Liver (tissue), 9 donors: ENCODE measurements around the gene SCN10A. TPM values are rescaled to one million over a fixed set of nuclear protein-coding genes. Genes with fewer than 3 reads are reported as not detected.

Experiments used
- DNase-seq: peaks from one replicate; pipeline ENCODE4 v3.0.0-alpha.2; 2017; ENCODE audit warnings: low spot score
- H3K27ac ChIP-seq, 2 donors: one replicate each; pipeline ENCODE4 v1.7.0; 2013; ENCODE audit warnings: inconsistent platforms in 2 of 2, low read length in 2 of 2, control low read depth in 1 of 2, low read depth in 1 of 2, mild to moderate bottlenecking in 1 of 2
- H3K27me3 ChIP-seq, 4 donors: one replicate each; pipeline versions ENCODE4 v1.6.1 to v1.7.0; 2013; ENCODE audit warnings: low read length in 3 of 4, inconsistent platforms in 1 of 4, mild to moderate bottlenecking in 1 of 4, moderate library complexity in 1 of 4; ENCODE audit not compliant: control insufficient read depth in 4 of 4, insufficient read depth in 4 of 4
- H3K36me3 ChIP-seq, 4 donors: one replicate each; pipeline versions ENCODE4 v1.6.1 to v1.7.0; 2013; ENCODE audit warnings: low read length in 3 of 4, mild to moderate bottlenecking in 3 of 4, low read depth in 1 of 4, moderate library complexity in 1 of 4; ENCODE audit not compliant: control insufficient read depth in 4 of 4, insufficient read depth in 3 of 4
- H3K4me1 ChIP-seq, 4 donors: one replicate each; pipeline versions ENCODE4 v1.6.1 to v1.7.0; 2013; ENCODE audit warnings: low read length in 3 of 4, mild to moderate bottlenecking in 3 of 4, moderate library complexity in 1 of 4; ENCODE audit not compliant: control insufficient read depth in 4 of 4, insufficient read depth in 4 of 4
- H3K4me3 ChIP-seq, 3 donors: one replicate each; pipeline versions ENCODE4 v1.6.1 to v1.7.0; 2013; ENCODE audit warnings: low read length in 3 of 3, control low read depth in 1 of 3, low read depth in 1 of 3, mild to moderate bottlenecking in 1 of 3
- H3K9ac ChIP-seq, 2 donors: one replicate each; pipeline ENCODE4 v1.7.0; 2013; ENCODE audit warnings: low read length in 2 of 2, mild to moderate bottlenecking in 2 of 2, moderate library complexity in 2 of 2, control low read depth in 1 of 2, low read depth in 1 of 2
- H3K9me3 ChIP-seq, 4 donors: one replicate each; pipeline versions ENCODE4 v1.6.1 to v1.7.0; 2013; ENCODE audit warnings: low read length in 3 of 4; ENCODE audit not compliant: control insufficient read depth in 4 of 4
- ATF3 ChIP-seq: IDR thresholded peaks from 2 replicates; pipeline ENCODE4 v1.6.1; 2016; ENCODE audit warnings: antibody characterized with exemption
- EGR1 ChIP-seq, 2 donors: IDR thresholded peaks; 2 replicates each; pipeline ENCODE4 v1.6.1; 2016 to 2018; ENCODE audit warnings: antibody characterized with exemption in 2 of 2, low read depth in 2 of 2
- FOXA1 ChIP-seq: IDR thresholded peaks from 2 replicates; pipeline ENCODE4 v1.6.1; 2016; ENCODE audit warnings: antibody characterized with exemption
- FOXA2 ChIP-seq: IDR thresholded peaks from 2 replicates; pipeline ENCODE4 v1.6.1; 2016; ENCODE audit warnings: antibody characterized with exemption
- GABPA ChIP-seq, 2 donors: IDR thresholded peaks in 1 of 2; conservative IDR thresholded peaks in 1 of 2; 2 replicates each; pipeline ENCODE4 v1.6.1; 2016; ENCODE audit warnings: antibody characterized with exemption in 2 of 2, mild to moderate bottlenecking in 1 of 2, moderate library complexity in 1 of 2
- HNF4A ChIP-seq, 2 donors: conservative IDR thresholded peaks; 2 replicates each; pipeline ENCODE4 v1.6.1; 2016; ENCODE audit warnings: antibody characterized with exemption in 2 of 2, mild to moderate bottlenecking in 2 of 2
- HNF4G ChIP-seq: IDR thresholded peaks from 2 replicates; pipeline ENCODE4 v1.6.1; 2016; ENCODE audit warnings: antibody characterized with exemption
- JUND ChIP-seq, 2 donors: IDR thresholded peaks; 2 replicates each; pipeline ENCODE4 v1.6.1; 2016; ENCODE audit warnings: antibody characterized with exemption in 2 of 2
- MAX ChIP-seq: IDR thresholded peaks from 2 replicates; pipeline ENCODE4 v1.6.1; 2016; ENCODE audit warnings: antibody characterized with exemption
- NR2F2 ChIP-seq: IDR thresholded peaks from 2 replicates; pipeline ENCODE4 v1.6.1; 2016; ENCODE audit warnings: antibody characterized with exemption
- RAD21 ChIP-seq, 2 donors: IDR thresholded peaks; 2 replicates each; pipeline ENCODE4 v1.6.1; 2016; ENCODE audit warnings: antibody characterized with exemption in 2 of 2, mild to moderate bottlenecking in 2 of 2
- REST ChIP-seq: IDR thresholded peaks from 2 replicates; pipeline ENCODE4 v1.6.1; 2016; ENCODE audit warnings: antibody characterized with exemption, mild to moderate bottlenecking
- RXRA ChIP-seq, 2 donors: IDR thresholded peaks; 2 replicates each; pipeline ENCODE4 v1.6.1; 2017 to 2018; ENCODE audit warnings: antibody characterized with exemption in 2 of 2, mild to moderate bottlenecking in 1 of 2
- SP1 ChIP-seq: IDR thresholded peaks from 2 replicates; pipeline ENCODE4 v1.6.1; 2018; ENCODE audit warnings: antibody characterized with exemption, mild to moderate bottlenecking
- TAF1 ChIP-seq: conservative IDR thresholded peaks from 2 replicates; pipeline ENCODE4 v1.6.1; 2016; ENCODE audit warnings: antibody characterized with exemption, mild to moderate bottlenecking
- YY1 ChIP-seq: IDR thresholded peaks from 2 replicates; pipeline ENCODE4 v1.6.1; 2016; ENCODE audit warnings: antibody characterized with exemption, mild to moderate bottlenecking
- ZBTB33 ChIP-seq: IDR thresholded peaks from 2 replicates; pipeline ENCODE4 v1.6.1; 2016; ENCODE audit warnings: antibody characterized with exemption
- WGBS: extraction: QIAGEN DNeasy Blood & Tissue Kit; methylation state at CpG from one replicate; pipeline ENCODE4 v1.1.7; 2013; 5-methylcytosine and 5-hydroxymethylcytosine counted together
- polyA plus RNA-seq, 2 donors: library from polyadenylated mRNA; stranded (reverse) in 1 of 2; unstranded in 1 of 2; fragments of 200-250 nt in 1 of 2; fragments of >200 nt in 1 of 2; fragmentation: Nextera tagmentation in 1 of 2; extraction: Ambion mirVana in 1 of 2; gene quantifications; one replicate each; pipeline versions ENCODE4 v1.2.1 to v1.2.3, GENCODE V29; 2013 to 2015
- total RNA-seq, 2 donors: library from RNA; depleted of rRNA; stranded (reverse); fragments of >200 nt; gene quantifications; one replicate each; pipeline ENCODE4 v1.2.3, GENCODE V29; 2014
- donor health status: healthy.
- donor health status: healthy.
- donor health status: healthy.
- donor health status: healthy.
- donor health status: healthy.

Gene SCN10A
- total and polyA plus RNA-seq, 4 donors = under 0.01 TPM; not detected in 3

GRCh38 chr3:38773528-38773927 lies 42.5 kb downstream of the SCN10A start:
- Histone ChIP-seq H3K9me3 (no peaks in the 10 kb centered on the region), H3K27me3 (peaks cover 0 to 11% (median under 1%) of the 10 kb centered on the region in 4 donors), H3K36me3 (no peaks in the 10 kb centered on the region), H3K9ac (no peak overlapping the region), H3K4me1 (no peaks in the 10 kb centered on the region), H3K4me3 (no peak overlapping the region), H3K27ac (no peak overlapping the region)
- TF ChIP-seq ATF3 (no peak), HNF4G (no peak), GABPA (IDR thresholded peaks at IDR 0.05 in 1 of 2, conservative IDR thresholded peaks at IDR 0.05 in 1 of 2) (no peak)
- DNase-seq = no peak

GRCh38 chr3:38763569-38763968 lies 52.4 kb downstream of the SCN10A start:
- 69% methylated on average over 3 of the region's 3 CpGs for WGBS
- H3K36me3 ChIP-seq = no peaks in the 10 kb centered on the region
- H3K4me1 ChIP-seq = no peaks in the 10 kb centered on the region
- no peak overlapping the region for H3K4me3 ChIP-seq
- H3K9ac ChIP-seq = no peak overlapping the region
- peaks cover 0 to 2% (median 0%) of the 10 kb centered on the region in 4 donors for H3K27me3 ChIP-seq
- TF ChIP-seq RAD21 (IDR thresholded peaks at IDR 0.05) (no peak), TAF1 (no peak), HNF4A (conservative IDR thresholded peaks at IDR 0.05) (no peak), GABPA (IDR thresholded peaks at IDR 0.05 in 1 of 2, conservative IDR thresholded peaks at IDR 0.05 in 1 of 2) (no peak), SP1 (no peak), ATF3 (no peak)
- peaks cover 0 to 8% (median under 1%) of the 10 kb centered on the region in 4 donors for H3K9me3 ChIP-seq
- no peak overlapping the region for H3K27ac ChIP-seq
- no peak for DNase-seq

GRCh38 chr3:38758557-38758956 lies 57.5 kb downstream of the SCN10A start:
- H3K9ac ChIP-seq = no peak overlapping the region
- H3K27ac ChIP-seq = no peak overlapping the region
- DNase-seq = no peak
- no peak overlapping the region for H3K4me3 ChIP-seq
- H3K9me3 ChIP-seq = peaks cover 0 to 5% (median under 1%) of the 10 kb centered on the region in 4 donors
- peaks cover 0 to 2% (median 0%) of the 10 kb centered on the region in 4 donors for H3K27me3 ChIP-seq
- H3K4me1 ChIP-seq = no peaks in the 10 kb centered on the region
- TF ChIP-seq SP1 (no peak), MAX (no peak), FOXA1 (no peak), EGR1 (IDR thresholded peaks at IDR 0.05; ENCODE audit: low read depth in 2 of 2) (no peak), JUND (IDR thresholded peaks at IDR 0.05) (no peak), ATF3 (no peak)
- no peaks in the 10 kb centered on the region for H3K36me3 ChIP-seq
- 89% methylated on average over 3 of the region's 3 CpGs for WGBS

- WGBS = 59% methylated on average over 4 of the region's 4 CpGs
- no peaks in the 10 kb centered on the region for H3K4me1 ChIP-seq
- H3K36me3 ChIP-seq = no peaks in the 10 kb centered on the region
- peaks cover 0 to 5% (median under 1%) of the 10 kb centered on the region in 4 donors for H3K9me3 ChIP-seq
- no peak overlapping the region for H3K4me3 ChIP-seq
- peaks cover 0 to 2% (median 0%) of the 10 kb centered on the region in 4 donors for H3K27me3 ChIP-seq
- no peak overlapping the region for H3K9ac ChIP-seq
- H3K27ac ChIP-seq = no peak overlapping the region
- DNase-seq = no peak
- TF ChIP-seq TAF1 (no peak), FOXA2 (no peak), HNF4G (no peak), SP1 (no peak), ATF3 (no peak), JUND (IDR thresholded peaks at IDR 0.05) (no peak), FOXA1 (no peak), REST (no peak), NR2F2 (no peak), RXRA (IDR thresholded peaks at IDR 0.05) (no peak), GABPA (IDR thresholded peaks at IDR 0.05 in 1 of 2, conservative IDR thresholded peaks at IDR 0.05 in 1 of 2) (no peak), YY1 (no peak), ZBTB33 (no peak)
These were observed 58.3 kb downstream of the SCN10A start for GRCh38 chr3:38757721-38758120.
